HL-60 (cell line): Measurements from ENCODE around the gene PLA2G3.

Experiments used
- DNase-seq, 2 experiments: peaks; one replicate each; pipeline ENCODE4 v3.0.0-alpha.2; 2010 to 2020; ENCODE audit warnings: low read depth in 1 of 2, low spot score in 1 of 2
- H3K27ac ChIP-seq: fragments of 250-450 bp; sonication (Bioruptor Pico); replicated peaks from 2 replicates; pipeline ENCODE4 v1.5.1; 2020; ENCODE audit warnings: mild to moderate bottlenecking, moderate library complexity
- H3K27me3 ChIP-seq: fragments of 250-450 bp; sonication (Bioruptor Pico); 2 replicates; pipeline ENCODE4 v1.5.1; 2021; ENCODE audit warnings: mild to moderate bottlenecking, moderate library complexity; ENCODE audit not compliant: insufficient read depth, poor library complexity, severe bottlenecking
- H3K4me3 ChIP-seq: replicated peaks from 2 replicates; pipeline ENCODE4 v1.5.1; 2011; ENCODE audit warnings: mild to moderate bottlenecking, control low read depth, low read length; ENCODE audit not compliant: insufficient read depth
- GABPA ChIP-seq: IDR thresholded peaks from 2 replicates; pipeline ENCODE4 v1.6.1; 2012; ENCODE audit warnings: low read depth
- POLR2AphosphoS5 ChIP-seq: IDR thresholded peaks from 2 replicates; pipeline ENCODE4 v1.6.1; 2012; ENCODE audit warnings: low read depth
- SPI1 ChIP-seq: IDR thresholded peaks from 2 replicates; pipeline ENCODE4 v1.6.1; 2012; ENCODE audit warnings: low read depth, mild to moderate bottlenecking, borderline replicate concordance
- TF ChIP-seq, protein P1 (sequence below): IDR thresholded peaks from 2 replicates; pipeline ENCODE4 v1.6.1; 2012; ENCODE audit warnings: low read depth; ENCODE audit not compliant: insufficient replicate concordance
- TF ChIP-seq, protein P2 (sequence below): IDR thresholded peaks from one replicate; pipeline ENCODE4 v1.5.1; 2011; ENCODE audit warnings: low read length, control low read depth, inconsistent platforms; ENCODE audit not compliant: insufficient read depth

PLA2G3 gene

DNA sequence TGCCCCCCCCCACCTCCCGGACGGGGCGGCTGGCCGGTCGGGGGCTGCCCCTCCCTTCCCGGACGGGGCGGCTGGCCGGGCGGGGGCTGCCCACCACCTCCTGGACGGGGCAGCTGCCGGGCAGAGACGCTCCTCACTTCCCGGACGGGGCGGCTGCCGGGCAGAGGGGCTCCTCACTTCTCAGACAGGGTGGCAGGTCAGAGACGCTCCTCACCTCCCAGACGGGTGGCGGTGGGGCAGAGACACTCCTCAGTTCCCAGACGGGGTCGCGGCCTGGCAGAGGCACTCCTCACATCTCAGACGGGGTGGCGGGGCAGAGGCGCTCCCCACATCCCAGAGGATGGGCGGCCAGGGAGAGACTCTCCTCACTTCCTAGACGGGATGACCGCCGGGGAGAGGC lies 43.7 kb upstream of the PLA2G3 start:
- no peak overlapping the region for H3K4me3 ChIP-seq
- H3K27ac ChIP-seq: no peak overlapping the region
- DNase-seq: no peak
- H3K27me3 ChIP-seq: no peaks in the 10 kb centered on the region
- TF ChIP-seq, protein P1, sequence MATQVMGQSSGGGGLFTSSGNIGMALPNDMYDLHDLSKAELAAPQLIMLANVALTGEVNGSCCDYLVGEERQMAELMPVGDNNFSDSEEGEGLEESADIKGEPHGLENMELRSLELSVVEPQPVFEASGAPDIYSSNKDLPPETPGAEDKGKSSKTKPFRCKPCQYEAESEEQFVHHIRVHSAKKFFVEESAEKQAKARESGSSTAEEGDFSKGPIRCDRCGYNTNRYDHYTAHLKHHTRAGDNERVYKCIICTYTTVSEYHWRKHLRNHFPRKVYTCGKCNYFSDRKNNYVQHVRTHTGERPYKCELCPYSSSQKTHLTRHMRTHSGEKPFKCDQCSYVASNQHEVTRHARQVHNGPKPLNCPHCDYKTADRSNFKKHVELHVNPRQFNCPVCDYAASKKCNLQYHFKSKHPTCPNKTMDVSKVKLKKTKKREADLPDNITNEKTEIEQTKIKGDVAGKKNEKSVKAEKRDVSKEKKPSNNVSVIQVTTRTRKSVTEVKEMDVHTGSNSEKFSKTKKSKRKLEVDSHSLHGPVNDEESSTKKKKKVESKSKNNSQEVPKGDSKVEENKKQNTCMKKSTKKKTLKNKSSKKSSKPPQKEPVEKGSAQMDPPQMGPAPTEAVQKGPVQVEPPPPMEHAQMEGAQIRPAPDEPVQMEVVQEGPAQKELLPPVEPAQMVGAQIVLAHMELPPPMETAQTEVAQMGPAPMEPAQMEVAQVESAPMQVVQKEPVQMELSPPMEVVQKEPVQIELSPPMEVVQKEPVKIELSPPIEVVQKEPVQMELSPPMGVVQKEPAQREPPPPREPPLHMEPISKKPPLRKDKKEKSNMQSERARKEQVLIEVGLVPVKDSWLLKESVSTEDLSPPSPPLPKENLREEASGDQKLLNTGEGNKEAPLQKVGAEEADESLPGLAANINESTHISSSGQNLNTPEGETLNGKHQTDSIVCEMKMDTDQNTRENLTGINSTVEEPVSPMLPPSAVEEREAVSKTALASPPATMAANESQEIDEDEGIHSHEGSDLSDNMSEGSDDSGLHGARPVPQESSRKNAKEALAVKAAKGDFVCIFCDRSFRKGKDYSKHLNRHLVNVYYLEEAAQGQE: no peak
- TF ChIP-seq SPI1 (no peak), GABPA (no peak), POLR2AphosphoS5 (no peak)
- TF ChIP-seq, protein P2, sequence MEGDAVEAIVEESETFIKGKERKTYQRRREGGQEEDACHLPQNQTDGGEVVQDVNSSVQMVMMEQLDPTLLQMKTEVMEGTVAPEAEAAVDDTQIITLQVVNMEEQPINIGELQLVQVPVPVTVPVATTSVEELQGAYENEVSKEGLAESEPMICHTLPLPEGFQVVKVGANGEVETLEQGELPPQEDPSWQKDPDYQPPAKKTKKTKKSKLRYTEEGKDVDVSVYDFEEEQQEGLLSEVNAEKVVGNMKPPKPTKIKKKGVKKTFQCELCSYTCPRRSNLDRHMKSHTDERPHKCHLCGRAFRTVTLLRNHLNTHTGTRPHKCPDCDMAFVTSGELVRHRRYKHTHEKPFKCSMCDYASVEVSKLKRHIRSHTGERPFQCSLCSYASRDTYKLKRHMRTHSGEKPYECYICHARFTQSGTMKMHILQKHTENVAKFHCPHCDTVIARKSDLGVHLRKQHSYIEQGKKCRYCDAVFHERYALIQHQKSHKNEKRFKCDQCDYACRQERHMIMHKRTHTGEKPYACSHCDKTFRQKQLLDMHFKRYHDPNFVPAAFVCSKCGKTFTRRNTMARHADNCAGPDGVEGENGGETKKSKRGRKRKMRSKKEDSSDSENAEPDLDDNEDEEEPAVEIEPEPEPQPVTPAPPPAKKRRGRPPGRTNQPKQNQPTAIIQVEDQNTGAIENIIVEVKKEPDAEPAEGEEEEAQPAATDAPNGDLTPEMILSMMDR: no peak

DNA sequence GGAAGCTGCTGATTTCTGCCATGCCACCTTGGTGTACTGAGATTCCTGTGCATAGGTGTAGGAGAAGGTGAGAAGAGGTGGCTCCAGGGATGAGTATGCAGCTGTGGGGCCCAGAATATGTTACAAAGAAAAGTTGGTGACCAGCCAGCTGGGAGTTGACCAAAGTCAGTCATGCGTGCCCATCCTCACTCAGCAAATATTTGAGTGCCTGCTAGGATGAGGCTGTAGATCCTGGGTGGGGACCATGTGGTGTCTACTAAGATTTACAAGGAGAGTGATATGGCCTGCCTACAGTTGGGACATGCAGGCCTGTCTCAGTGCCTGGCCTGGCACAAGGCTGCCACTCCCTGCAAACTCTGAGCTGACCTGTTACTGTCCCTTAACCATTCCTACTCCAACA lies 39.0 kb upstream of the PLA2G3 start:
- no peak for DNase-seq
- no peaks in the 10 kb centered on the region for H3K27me3 ChIP-seq
- H3K4me3 ChIP-seq: no peak overlapping the region
- H3K27ac ChIP-seq: no peak overlapping the region
- TF ChIP-seq, protein P1: no peak
- TF ChIP-seq POLR2AphosphoS5 (no peak), SPI1 (no peak), GABPA (no peak)
- TF ChIP-seq, protein P2: no peak

DNA sequence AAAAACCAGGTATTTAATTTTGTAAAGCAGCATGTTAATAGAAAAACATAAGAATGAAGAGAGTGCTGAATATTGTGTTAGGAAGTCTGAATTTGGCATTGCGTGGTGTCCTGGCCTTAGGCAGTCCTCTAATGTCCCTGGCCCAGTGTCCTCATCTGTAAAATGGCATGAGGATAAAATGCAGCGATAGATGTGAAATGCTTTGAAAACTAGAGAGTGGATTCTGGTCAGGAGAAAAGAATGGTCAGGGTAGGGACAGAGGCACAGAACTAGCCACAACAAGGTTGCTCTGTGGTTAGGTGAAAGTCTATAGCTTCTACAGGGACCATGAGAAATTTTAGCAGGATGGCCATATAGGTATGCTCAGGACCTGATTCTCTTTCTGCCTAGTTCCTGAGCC lies 38.6 kb upstream of the PLA2G3 start:
- no peak overlapping the region for H3K4me3 ChIP-seq
- H3K27me3 ChIP-seq: no peaks in the 10 kb centered on the region
- DNase-seq: no peak
- TF ChIP-seq, protein P2: no peak
- TF ChIP-seq SPI1 (no peak), POLR2AphosphoS5 (no peak), GABPA (no peak)
- TF ChIP-seq, protein P1: no peak
- no peak overlapping the region for H3K27ac ChIP-seq
